HL-60/S4 (cell line): ENCODE results near the gene CCDC112.

Source experiments
- in situ Hi-C: fragments of 300-500 bp; cut with MboI; formaldehyde crosslinking; loops from 2 replicates; pipeline ENCODE4 v1.14.3; 2022; ENCODE audit warnings: low sequenced_read_pairs

The CCDC112 gene

GRCh38 chr5:115264786-115265185, 31.7 kb downstream of the CCDC112 start:
- in situ Hi-C loops, result no loop called here

GRCh38 chr5:115263078-115263380, 33.4 kb downstream of the CCDC112 start:
- in situ Hi-C loops, result no loop called here

- in situ Hi-C loops, result no loop called here
Measured at GRCh38 chr5:115262321-115263077, 34.0 kb downstream of the CCDC112 start, which contains the start of gene PGGT1B. Gene PGGT1B (minus strand): TSS chr5:115262877. CDS start chr5:115262851, 26 bp downstream.

GRCh38 chr5:115262011-115262320, 34.5 kb downstream of the CCDC112 start:
- in situ Hi-C loops, result no loop called here

- in situ Hi-C loops, result no loop called here
Measured at GRCh38 chr5:115260248-115260647, 36.2 kb downstream of the CCDC112 start.

GRCh38 chr5:115257981-115258380, 38.5 kb downstream of the CCDC112 start:
- in situ Hi-C loops, result no loop called here

GRCh38 chr5:115249379-115249778, 47.1 kb downstream of the CCDC112 start:
- in situ Hi-C loops, result loop anchor here (10.0 kb wide), 1 partner anchor 145 kb away; no protein-coding TSS in a partner anchor

- in situ Hi-C loops, result loop anchor here (10.0 kb wide), 1 partner anchor 142 kb away; no protein-coding TSS in a partner anchor
Measured at GRCh38 chr5:115246361-115246991, 50.0 kb downstream of the CCDC112 start.

- in situ Hi-C loops, result loop anchor here (10.0 kb wide), 1 partner anchor 139 kb away; no protein-coding TSS in a partner anchor
Measured at GRCh38 chr5:115243412-115243811, 53.0 kb downstream of the CCDC112 start.

GRCh38 chr5:115241881-115242642, 54.4 kb downstream of the CCDC112 start:
- in situ Hi-C loops, result loop anchor here (10.0 kb wide), 1 partner anchor 137 kb away; no protein-coding TSS in a partner anchor

- in situ Hi-C loops, result no loop called here
Measured at GRCh38 chr5:115237066-115237465, 59.4 kb downstream of the CCDC112 start.

GRCh38 chr5:115236599-115236998, 59.9 kb downstream of the CCDC112 start:
- in situ Hi-C loops, result no loop called here

GRCh38 chr5:115231598-115231997, 64.9 kb downstream of the CCDC112 start:
- in situ Hi-C loops, result no loop called here

GRCh38 chr5:115229606-115230005, 66.8 kb downstream of the CCDC112 start:
- in situ Hi-C loops, result no loop called here

- in situ Hi-C loops, result no loop called here
Measured at GRCh38 chr5:115227281-115227680, 69.2 kb downstream of the CCDC112 start.
